ENCODE measurements around the gene TTLL1.
"Not testable (repeated sequence)": the region's sequence is repeated elsewhere in the genome, so short reads cannot be mapped to it uniquely, and the experiment has no call there.

The TTLL1 gene

GRCh38 chr22:43008921-43009320 is 80.3 kb downstream of the TTLL1 start:
- no peak for DNase-seq

- DNase-seq, result no peak
Observed at GRCh38 chr22:43008509-43008908, 80.7 kb downstream of the TTLL1 start.

- DNase-seq, result no peak
Observed at GRCh38 chr22:43007519-43008102, 81.6 kb downstream of the TTLL1 start.

DNA sequence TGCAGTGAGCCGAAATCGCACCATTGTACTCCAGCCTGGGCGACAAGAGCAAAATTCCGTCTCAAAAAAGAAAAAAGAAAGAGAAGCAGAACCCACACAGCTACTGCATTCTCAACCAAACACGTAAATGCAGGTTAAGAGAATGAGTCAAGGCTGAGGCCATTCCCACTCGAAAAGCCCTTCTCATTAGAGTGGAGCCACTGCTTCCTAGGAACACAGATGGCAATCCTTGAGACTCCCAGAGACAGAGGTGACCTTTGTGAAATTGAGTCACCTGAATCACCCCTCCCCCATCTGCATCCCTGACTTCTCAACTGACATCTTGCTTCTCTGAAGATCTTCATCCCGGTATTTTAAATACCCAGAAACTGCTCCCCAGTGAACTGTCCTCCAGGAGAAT is 82.4 kb downstream of the TTLL1 start:
- DNase-seq, result no peak

DNA sequence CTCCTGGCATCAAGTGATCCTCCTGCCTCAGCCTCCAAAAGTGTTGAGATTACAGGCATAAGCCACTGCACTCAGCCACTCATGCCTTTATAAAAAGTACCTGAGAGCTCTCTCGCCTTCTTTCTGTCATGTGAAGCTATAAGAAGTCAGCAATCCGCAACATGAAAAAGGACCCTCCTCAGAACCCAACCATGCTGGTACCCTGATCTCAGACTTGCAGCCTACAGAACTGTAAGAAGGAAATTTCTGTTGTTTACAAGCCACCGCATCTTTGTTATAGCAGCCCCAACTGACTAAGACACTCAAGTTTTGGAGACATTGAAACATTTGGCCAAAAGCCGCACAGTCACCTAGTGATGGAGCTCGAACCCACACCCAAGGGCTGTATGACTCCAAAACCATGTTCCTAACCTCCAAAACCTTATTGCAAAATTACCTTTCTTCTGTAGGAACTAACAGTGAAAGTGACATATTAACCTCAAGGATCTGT is 83.1 kb downstream of the TTLL1 start:
- DNase-seq, result no peak

DNA sequence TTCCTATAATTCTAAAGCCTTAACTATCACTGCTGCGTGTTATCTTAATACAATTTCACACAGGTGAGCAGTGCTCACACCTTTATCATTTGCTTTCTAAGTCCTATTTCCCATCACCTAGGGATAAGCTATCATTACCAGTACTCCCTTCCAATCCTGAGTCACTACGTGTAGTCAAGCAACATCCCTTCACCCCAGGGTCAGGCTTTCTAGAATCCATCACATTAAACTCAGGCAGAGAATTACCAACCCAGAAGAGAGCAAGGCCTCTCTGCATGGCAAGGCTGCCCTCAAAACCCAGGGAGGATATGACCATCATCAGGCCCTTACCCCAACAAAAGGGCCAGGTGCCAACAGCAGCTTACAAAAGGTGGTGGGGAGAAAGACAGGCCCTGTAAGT is 84.1 kb downstream of the TTLL1 start:
- DNase-seq, result no peak

DNA sequence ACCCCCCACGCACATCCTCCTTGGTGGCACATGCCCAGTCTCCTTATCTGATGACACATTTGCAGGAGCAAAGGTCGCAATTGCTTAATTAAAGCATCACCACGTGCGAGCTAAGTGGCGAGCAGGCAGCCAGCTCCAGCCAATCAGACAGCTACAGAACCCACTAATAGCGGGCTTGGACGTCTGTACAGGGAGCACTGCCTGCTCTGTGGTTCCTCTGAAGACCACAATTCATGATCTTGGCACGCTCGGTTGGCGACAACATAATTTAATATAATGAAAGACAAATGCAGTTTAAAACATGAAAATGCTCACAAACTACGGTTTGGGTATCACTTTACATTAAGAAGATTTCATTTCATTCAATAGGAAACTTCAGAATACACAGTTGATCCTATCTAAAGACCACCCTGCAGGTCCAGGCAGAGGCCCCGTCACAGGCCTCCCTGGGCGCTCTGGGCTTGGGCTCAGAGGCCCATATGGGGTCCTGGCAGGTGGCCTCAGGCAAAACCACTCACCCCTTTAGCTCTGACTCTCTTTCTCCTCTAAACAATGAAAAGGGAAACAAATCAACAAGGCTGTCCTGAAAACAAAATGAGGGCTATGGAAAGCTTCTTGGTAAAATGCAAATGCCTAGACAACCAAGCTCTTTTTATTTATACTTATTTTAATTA is 84.7 kb downstream of the TTLL1 start:
- no peak for DNase-seq

DNA sequence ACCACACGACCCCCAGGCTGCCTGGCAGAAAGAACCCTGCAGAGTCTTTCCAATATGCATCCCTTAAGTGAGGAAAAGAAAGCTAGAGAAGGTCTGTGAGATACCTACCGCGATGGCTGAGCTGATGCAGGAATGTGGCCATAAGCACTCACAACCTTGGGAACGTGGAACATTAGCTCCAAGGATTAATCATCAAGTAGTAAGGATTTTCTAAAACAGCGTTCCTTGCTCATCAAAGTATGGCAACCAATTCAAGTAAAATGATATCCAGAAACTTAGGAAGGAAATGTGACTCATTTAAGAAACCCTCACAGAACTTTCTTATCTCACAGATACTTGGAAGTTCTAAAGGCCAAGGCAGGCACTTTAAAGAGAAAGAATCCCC is 87.0 kb downstream of the TTLL1 start:
- no peak for DNase-seq

DNA sequence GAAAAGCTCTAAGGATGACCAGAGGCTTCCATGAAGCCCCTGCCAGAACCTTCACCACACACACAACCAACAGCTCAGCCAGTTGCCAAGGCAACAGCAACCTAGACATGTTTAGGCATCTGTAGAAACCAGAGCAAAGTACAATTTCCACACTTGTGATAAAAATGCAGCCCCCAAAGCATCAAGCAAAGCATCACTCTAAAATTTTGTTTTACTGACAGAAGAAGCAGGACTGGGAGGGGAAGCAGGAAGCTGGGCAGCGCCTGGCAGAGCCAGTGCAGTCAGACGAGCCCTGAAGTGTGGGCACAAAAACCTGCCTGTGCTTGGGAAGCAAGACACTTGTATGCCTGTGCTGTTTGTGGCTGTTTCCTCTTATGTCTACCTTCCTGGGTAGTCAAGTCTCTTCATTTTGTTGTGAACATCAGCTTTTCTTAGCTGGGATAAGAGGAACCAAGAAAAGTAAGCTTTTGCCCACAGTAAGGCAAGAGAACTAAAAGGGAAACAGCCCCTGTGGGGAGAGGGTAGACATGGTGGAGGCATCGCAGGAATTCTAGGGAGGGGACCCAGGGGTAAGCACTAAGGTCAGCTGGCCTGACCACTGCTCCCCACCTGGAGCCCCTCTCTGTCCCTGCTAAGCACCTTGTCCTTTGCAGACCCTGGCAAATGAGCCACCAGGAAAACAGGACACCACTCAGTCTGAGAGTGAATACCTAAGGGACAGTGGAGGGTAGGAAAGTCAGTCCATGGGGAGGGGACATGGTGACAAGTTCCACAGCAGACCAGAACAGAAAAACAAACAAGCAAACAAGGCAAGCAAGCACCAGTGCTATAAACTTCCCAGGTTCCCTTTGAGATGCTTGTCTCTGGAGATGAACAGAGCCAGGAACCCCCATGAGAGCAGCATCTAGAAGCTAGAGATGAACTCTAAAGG is 87.7 kb downstream of the TTLL1 start:
- DNase-seq, result no peak

DNA sequence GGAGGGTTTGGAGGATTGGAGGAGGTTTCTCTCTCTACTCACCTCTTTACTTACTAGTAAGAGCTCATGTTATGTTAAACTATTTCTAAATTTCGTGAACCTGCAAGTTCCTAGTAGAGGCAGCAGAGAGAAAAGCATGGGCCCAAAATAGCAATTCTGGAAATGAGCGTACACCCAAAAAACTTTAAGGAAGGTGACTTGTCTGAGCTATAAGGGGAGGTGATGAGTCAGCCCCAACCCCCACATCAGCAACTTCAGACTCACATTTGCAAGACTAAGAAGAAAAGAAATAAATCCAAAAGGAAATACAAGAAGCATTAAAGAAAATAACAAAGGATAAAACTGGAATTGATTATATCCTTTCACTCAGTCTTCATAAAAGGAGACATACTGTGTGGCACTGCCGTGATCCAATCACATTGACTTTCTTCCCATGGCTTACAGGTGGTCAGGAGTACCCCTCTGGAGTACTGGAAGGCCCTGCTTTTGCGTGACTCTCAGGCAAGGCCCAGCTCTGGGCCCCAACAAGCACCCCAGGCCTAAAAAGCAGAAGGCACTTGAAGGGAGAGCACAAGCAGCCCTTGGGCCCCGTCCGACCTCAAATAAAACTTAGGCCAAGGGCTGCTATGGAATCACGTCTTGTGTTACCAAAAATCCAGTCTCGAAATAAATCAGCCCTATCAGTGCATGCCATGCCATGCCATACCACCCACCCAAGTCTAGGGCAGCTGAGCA is 88.6 kb downstream of the TTLL1 start:
- DNase-seq, result peak; percentile 28

- no peak for DNase-seq
Observed at GRCh38 chr22:42997582-42998090, 91.6 kb downstream of the TTLL1 start.

- no peak for DNase-seq
Observed at GRCh38 chr22:42996646-42997365, 92.4 kb downstream of the TTLL1 start.

DNA sequence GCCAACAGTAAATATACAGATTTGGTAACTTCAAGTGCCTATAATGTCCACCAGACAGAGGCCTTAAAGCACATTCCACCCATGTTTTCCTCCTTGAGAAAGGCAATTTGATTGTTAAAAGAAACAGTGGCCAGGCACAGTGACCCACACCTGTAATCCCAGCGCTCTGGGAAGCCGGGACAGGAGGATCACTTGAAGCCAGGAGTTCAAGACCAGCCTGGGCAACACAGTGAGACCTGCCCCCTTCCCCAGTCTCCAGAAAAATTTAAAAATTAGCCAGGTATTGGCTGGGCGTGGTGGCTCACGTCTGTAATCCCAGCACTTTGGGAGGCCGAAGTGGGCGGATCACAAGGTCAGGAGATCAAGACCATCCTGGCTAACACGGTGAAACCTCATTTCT is 93.5 kb downstream of the TTLL1 start:
- DNase-seq, result not testable (repeated sequence)

GRCh38 chr22:42994917-42995562 is 94.2 kb downstream of the TTLL1 start:
- DNase-seq, result no peak

- no peak for DNase-seq
Observed at GRCh38 chr22:42994276-42994916, 94.8 kb downstream of the TTLL1 start.

- no peak for DNase-seq
Observed at GRCh38 chr22:42993651-42994275, 95.4 kb downstream of the TTLL1 start.

DNA sequence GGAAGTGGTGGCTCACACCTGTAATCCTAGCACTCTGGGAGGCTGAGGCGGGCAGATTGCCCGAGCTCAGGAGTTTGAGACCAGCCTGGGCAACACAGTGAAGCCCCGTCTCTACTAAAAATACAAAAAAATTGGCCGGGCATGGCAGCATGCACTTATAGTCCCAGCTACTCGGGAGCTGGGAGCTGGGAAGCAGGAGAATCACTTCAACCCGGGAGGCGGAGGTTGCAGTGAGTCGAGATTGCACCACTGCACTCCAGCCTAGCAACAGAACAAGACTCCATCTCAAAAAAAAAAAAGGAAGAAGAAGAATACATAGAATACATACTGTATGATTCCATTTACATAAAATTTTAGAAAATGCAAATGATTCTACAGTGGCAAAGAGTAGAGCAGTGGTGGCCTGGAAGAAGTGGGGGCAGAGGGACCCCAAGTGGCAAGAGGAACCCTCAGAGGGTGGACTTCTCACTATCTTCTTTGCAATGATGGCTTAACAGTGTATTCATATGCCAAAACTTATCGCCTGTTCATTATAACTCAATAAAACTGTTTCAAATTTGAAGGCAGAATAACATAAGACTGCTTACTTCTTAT is 96.2 kb downstream of the TTLL1 start:
- no peak for DNase-seq

DNA sequence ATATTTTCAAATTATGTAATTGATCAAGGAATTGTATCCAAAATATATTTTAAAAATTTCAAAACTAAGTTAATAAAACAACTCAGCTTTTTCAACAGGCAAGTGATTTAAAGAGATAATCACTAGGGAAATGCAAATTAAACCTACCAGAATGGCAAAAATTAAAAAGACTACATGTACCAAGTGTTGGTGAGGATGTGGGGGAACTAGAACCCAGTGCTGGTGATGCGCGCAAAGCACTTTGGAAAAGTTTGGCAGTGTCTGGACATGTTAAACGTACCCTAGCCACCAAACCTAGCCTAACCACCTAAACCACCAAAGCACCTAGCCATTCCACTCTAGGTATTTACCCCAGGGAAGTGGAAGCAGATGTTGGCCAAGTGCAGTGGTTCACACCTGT is 97.1 kb downstream of the TTLL1 start:
- DNase-seq, result no peak

GRCh38 chr22:42991010-42991651 is 98.1 kb downstream of the TTLL1 start:
- DNase-seq, result no peak
